ENCODE measurements around the gene GAB3. TPM values are rescaled to one million over a fixed set of nuclear protein-coding genes. Genes with fewer than 3 reads are reported as not detected.

GAB3 gene
- total RNA-seq, 1 experiment from 2014 or later = 0.09 TPM

DNA sequence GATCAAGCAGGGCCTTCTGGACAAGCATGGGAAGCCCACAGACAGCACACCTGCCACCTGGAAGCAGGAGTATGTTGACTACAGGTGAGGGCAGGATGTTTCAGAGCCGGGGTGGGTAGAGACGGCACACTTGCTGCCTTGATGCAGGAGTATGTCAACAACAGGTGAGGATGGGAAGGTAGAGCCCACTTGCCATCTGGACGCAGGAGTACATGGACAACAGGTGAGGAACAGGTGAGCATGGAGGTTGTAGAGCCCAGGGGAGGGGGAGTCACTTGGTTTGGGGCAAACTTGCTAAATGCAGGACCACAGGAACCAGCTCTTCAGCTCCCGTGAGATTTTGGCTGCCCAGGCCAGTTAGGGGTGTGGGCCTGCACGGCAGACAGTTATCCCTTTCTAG is 23.7 kb upstream of the GAB3 start:
- Histone ChIP-seq H3K36me3 (ENCODE audit: insufficient read depth, low read length, poor library complexity, severe bottlenecking) (peaks cover 64% of the 10 kb centered on the region), H3K4me3 (ENCODE audit: low read depth, low read length, poor library complexity, severe bottlenecking) (no peak overlapping the region), H3K9me3 (ENCODE audit: low read depth, low read length, poor library complexity, severe bottlenecking) (peaks cover 3% of the 10 kb centered on the region), H3K4me1 (ENCODE audit: insufficient read depth, low read length, poor library complexity, severe bottlenecking) (no peaks in the 10 kb centered on the region), H3K27me3 (replicated peaks; ENCODE audit: insufficient read depth, low read depth, low read length, poor library complexity) (no peaks in the 10 kb centered on the region), H3K27ac (ENCODE audit: low read depth, low read length, poor library complexity, severe bottlenecking) (no peak overlapping the region)
- no peak for DNase-seq (ENCODE audit: low spot score)
- CTCF ChIA-PET = no interaction called here
- intact Hi-C loops (cut with micrococcal nuclease; ENCODE audit: unreplicated experiment) = no loop called here
- POLR2A ChIA-PET (ENCODE audit: low non-redundant PET) = no interaction called here
- no peak for TF ChIP-seq EZH2 (IDR thresholded peaks at IDR 0.05; ENCODE audit: borderline replicate concordance, low read depth, low read length, poor library complexity, severe bottlenecking)
- TF ChIP-seq, protein P1, sequence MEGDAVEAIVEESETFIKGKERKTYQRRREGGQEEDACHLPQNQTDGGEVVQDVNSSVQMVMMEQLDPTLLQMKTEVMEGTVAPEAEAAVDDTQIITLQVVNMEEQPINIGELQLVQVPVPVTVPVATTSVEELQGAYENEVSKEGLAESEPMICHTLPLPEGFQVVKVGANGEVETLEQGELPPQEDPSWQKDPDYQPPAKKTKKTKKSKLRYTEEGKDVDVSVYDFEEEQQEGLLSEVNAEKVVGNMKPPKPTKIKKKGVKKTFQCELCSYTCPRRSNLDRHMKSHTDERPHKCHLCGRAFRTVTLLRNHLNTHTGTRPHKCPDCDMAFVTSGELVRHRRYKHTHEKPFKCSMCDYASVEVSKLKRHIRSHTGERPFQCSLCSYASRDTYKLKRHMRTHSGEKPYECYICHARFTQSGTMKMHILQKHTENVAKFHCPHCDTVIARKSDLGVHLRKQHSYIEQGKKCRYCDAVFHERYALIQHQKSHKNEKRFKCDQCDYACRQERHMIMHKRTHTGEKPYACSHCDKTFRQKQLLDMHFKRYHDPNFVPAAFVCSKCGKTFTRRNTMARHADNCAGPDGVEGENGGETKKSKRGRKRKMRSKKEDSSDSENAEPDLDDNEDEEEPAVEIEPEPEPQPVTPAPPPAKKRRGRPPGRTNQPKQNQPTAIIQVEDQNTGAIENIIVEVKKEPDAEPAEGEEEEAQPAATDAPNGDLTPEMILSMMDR (conservative IDR thresholded peaks at IDR 0.05; ENCODE audit: low read depth, low read length) = no peak
- BruUV-seq (replicated peaks) = no TSS peak

DNA sequence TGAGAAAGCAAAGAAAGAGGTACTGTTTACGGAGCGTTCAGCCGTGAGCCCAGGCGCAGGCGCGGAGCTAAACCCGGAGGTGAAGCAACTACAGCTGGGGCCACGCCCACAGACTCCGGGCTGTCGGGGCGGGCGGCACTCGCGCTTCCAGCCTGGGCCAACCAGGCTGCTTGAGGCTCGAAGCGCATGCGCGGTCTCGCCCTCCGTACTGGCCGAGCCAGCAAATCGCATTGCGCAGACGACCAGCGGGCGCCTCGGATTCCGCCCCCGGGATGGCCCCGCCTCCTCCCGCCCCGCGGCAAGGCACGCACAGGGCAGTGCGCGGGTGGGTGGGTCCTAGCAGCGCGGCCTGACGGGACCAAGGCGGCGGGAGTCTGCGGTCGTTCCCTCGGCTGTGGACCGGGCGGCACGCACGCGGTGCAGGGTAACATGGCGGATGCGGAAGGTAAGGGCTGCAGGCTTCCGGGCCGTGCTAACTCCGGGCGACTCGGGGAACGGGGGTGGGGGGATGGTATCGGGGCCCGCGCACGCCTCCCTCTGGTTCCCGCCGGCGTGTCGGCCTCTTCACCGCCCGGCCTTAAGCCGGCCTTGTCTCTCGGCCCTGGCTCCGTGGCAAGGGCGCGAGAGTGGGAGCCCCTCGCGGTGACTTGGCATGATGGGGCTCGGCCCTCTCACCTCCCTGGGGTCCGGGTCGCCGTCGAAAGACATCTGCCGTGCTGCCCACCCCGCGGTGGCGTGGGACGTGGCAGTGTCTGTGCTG is 11.8 kb upstream of the GAB3 start, which contains the start of gene DKC1:
Gene DKC1 (plus strand): TSS at position 328 of the 760 bp plus-strand sequence. CDS start 102 bp downstream, at position 430.
- Histone ChIP-seq H3K9me3 (ENCODE audit: low read depth, low read length, poor library complexity, severe bottlenecking) (no peaks in the 10 kb centered on the region), H3K27ac (ENCODE audit: low read depth, low read length, poor library complexity, severe bottlenecking) (peak within 1 kb of the TSS; percentile 81), H3K36me3 (ENCODE audit: insufficient read depth, low read length, poor library complexity, severe bottlenecking) (peaks cover 31% of the 10 kb centered on the region), H3K4me3 (ENCODE audit: low read depth, low read length, poor library complexity, severe bottlenecking) (peak within 1 kb of the TSS; percentile 60), H3K27me3 (replicated peaks; ENCODE audit: insufficient read depth, low read depth, low read length, poor library complexity) (no peaks in the 10 kb centered on the region), H3K4me1 (ENCODE audit: insufficient read depth, low read length, poor library complexity, severe bottlenecking) (no peaks in the 10 kb centered on the region)
- CTCF ChIA-PET = interaction anchor here (1.0 to 1.1 kb wide), 2 partner anchors 12 to 14 kb away, joined by 3 read pairs; partner anchors contain the start of gene GAB3
- TF ChIP-seq EZH2 (IDR thresholded peaks at IDR 0.05; ENCODE audit: borderline replicate concordance, low read depth, low read length, poor library complexity, severe bottlenecking) = no peak
- TF ChIP-seq, protein P1 (conservative IDR thresholded peaks at IDR 0.05; ENCODE audit: low read depth, low read length) = 0 out of 2 replicates have a peak, but pooled peaks have one; percentile 23
- intact Hi-C loops (cut with micrococcal nuclease; ENCODE audit: unreplicated experiment) = no loop called here
- BruUV-seq (replicated peaks) = no TSS peak
- POLR2A ChIA-PET (ENCODE audit: low non-redundant PET) = no interaction called here
- DNase-seq (ENCODE audit: low spot score) = peak; percentile 95

DNA sequence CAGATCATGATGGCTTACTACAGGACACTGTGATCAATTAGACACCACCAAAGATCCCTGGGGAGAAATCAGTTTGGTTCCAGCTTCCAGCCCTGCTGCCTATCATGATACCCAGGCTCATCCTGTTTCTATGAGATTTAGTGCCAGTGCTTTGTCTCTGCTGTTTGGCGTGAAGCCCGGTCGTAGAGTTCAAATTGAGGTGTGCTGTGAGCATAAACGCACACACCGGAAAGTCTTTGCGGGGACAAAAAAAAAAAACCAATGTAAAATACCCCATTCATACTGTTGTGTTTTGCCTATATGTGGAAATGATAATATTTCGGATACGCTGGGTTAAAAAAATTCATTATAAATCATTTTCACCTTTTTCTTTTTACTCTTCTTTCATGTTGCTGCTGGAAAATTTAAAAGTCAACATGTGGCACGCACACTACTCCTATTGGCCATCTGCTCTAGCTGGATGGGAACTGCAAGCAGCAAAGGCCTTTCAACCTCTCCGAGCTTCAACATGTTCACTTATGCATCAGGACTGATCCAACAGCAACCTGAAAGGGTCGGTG is 11.2 kb upstream of the GAB3 start:
- BruUV-seq (replicated peaks) = TSS peak; percentile 98
- no peak for DNase-seq (ENCODE audit: low spot score)
- no peak for TF ChIP-seq EZH2 (IDR thresholded peaks at IDR 0.05; ENCODE audit: borderline replicate concordance, low read depth, low read length, poor library complexity, severe bottlenecking)
- TF ChIP-seq, protein P1 (conservative IDR thresholded peaks at IDR 0.05; ENCODE audit: low read depth, low read length) = no peak
- no peaks in the 10 kb centered on the region for H3K27me3 ChIP-seq (replicated peaks; ENCODE audit: insufficient read depth, low read depth, low read length, poor library complexity)
- intact Hi-C loops (cut with micrococcal nuclease; ENCODE audit: unreplicated experiment) = no loop called here
- H3K4me1 ChIP-seq (ENCODE audit: insufficient read depth, low read length, poor library complexity, severe bottlenecking) = no peaks in the 10 kb centered on the region
- POLR2A ChIA-PET (ENCODE audit: low non-redundant PET) = no interaction called here
- no peaks in the 10 kb centered on the region for H3K9me3 ChIP-seq (ENCODE audit: low read depth, low read length, poor library complexity, severe bottlenecking)
- peak overlapping the region; percentile 60 for H3K4me3 ChIP-seq (ENCODE audit: low read depth, low read length, poor library complexity, severe bottlenecking)
- peaks cover 24% of the 10 kb centered on the region for H3K36me3 ChIP-seq (ENCODE audit: insufficient read depth, low read length, poor library complexity, severe bottlenecking)
- CTCF ChIA-PET = interaction anchor here (1.0 to 1.1 kb wide), 2 partner anchors 11 to 13 kb away, joined by 3 read pairs; partner anchors contain the start of gene GAB3
- peak overlapping the region; percentile 67 for H3K27ac ChIP-seq (ENCODE audit: low read depth, low read length, poor library complexity, severe bottlenecking)
